ENCODE results near the gene ESPNL. TPM values are rescaled to one million over a fixed set of nuclear protein-coding genes. Genes with fewer than 3 reads are reported as not detected.

ESPNL gene
- total RNA-seq, 1 experiment from 2014 or later: 0.85 TPM

- TF ChIP-seq POLR2AphosphoS5 (IDR thresholded peaks at IDR 0.05; ENCODE audit: low read depth, low read length): no peak
- no peak for TF ChIP-seq CTCF (IDR thresholded peaks at IDR 0.05)
- no peak for DNase-seq (ENCODE audit: low read depth, low spot score)
- intact Hi-C loops (cut with micrococcal nuclease; ENCODE audit: unreplicated experiment): no loop called here
- no peak for ATAC-seq
- Histone ChIP-seq H3K27ac (ENCODE audit: low read length) (no peak overlapping the region), H3K27me3 (ENCODE audit: control insufficient read depth, insufficient read depth, low read length) (no peaks in the 10 kb centered on the region), H3K4me3 (ENCODE audit: low read depth in 2 of 2, low read length in 2 of 2) (no peak overlapping the region), H3K4me1 (ENCODE audit: control insufficient read depth, insufficient read depth, low read length) (no peaks in the 10 kb centered on the region), H3K36me3 (ENCODE audit: control insufficient read depth, insufficient read depth, low read length) (peaks cover 24% of the 10 kb centered on the region), H3K9me3 (ENCODE audit: control insufficient read depth, insufficient read depth, low read depth, low read length) (no peaks in the 10 kb centered on the region)
- ChIA-PET CTCF (no interaction called here), POLR2A (no interaction called here)
- in situ Hi-C loops (cut with HindIII; ENCODE audit: low pct_unique_long_range_greater_than_20kb, low sequenced_read_pairs): no loop called here
- BruUV-seq (replicated peaks): no TSS peak
These were observed 80.4 kb downstream of the ESPNL start for GRCh38 chr2:238180554-238180953.

- POLR2A ChIA-PET: no interaction called here
- H3K27ac ChIP-seq (ENCODE audit: low read length): no peak overlapping the region
- H3K4me3 ChIP-seq (ENCODE audit: low read depth in 2 of 2, low read length in 2 of 2): no peak overlapping the region
- in situ Hi-C loops (cut with HindIII; ENCODE audit: low pct_unique_long_range_greater_than_20kb, low sequenced_read_pairs): no loop called here
- no TSS peak for BruUV-seq (replicated peaks)
- no peak for DNase-seq (ENCODE audit: low read depth, low spot score)
- H3K4me1 ChIP-seq (ENCODE audit: control insufficient read depth, insufficient read depth, low read length): no peaks in the 10 kb centered on the region
- H3K36me3 ChIP-seq (ENCODE audit: control insufficient read depth, insufficient read depth, low read length): peaks cover 30% of the 10 kb centered on the region
- no peaks in the 10 kb centered on the region for H3K27me3 ChIP-seq (ENCODE audit: control insufficient read depth, insufficient read depth, low read length)
- CTCF ChIA-PET: no interaction called here
- intact Hi-C loops (cut with micrococcal nuclease; ENCODE audit: unreplicated experiment): no loop called here
- no peak for ATAC-seq
- TF ChIP-seq, protein P1, sequence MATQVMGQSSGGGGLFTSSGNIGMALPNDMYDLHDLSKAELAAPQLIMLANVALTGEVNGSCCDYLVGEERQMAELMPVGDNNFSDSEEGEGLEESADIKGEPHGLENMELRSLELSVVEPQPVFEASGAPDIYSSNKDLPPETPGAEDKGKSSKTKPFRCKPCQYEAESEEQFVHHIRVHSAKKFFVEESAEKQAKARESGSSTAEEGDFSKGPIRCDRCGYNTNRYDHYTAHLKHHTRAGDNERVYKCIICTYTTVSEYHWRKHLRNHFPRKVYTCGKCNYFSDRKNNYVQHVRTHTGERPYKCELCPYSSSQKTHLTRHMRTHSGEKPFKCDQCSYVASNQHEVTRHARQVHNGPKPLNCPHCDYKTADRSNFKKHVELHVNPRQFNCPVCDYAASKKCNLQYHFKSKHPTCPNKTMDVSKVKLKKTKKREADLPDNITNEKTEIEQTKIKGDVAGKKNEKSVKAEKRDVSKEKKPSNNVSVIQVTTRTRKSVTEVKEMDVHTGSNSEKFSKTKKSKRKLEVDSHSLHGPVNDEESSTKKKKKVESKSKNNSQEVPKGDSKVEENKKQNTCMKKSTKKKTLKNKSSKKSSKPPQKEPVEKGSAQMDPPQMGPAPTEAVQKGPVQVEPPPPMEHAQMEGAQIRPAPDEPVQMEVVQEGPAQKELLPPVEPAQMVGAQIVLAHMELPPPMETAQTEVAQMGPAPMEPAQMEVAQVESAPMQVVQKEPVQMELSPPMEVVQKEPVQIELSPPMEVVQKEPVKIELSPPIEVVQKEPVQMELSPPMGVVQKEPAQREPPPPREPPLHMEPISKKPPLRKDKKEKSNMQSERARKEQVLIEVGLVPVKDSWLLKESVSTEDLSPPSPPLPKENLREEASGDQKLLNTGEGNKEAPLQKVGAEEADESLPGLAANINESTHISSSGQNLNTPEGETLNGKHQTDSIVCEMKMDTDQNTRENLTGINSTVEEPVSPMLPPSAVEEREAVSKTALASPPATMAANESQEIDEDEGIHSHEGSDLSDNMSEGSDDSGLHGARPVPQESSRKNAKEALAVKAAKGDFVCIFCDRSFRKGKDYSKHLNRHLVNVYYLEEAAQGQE (IDR thresholded peaks at IDR 0.05; ENCODE audit: insufficient read depth in 1 of 2, low read depth in 2 of 2, low read length in 1 of 2): no peak
- TF ChIP-seq CTCF (IDR thresholded peaks at IDR 0.05) (no peak), POLR2AphosphoS5 (IDR thresholded peaks at IDR 0.05; ENCODE audit: low read depth, low read length) (no peak)
- no peaks in the 10 kb centered on the region for H3K9me3 ChIP-seq (ENCODE audit: control insufficient read depth, insufficient read depth, low read depth, low read length)
These were observed 82.2 kb downstream of the ESPNL start for GRCh38 chr2:238182362-238182761.

Other genes with a start within 250 kb of the ESPNL start
- 17.6 TPM for gene RAMP1, start 240.7 kb upstream of the ESPNL start, total RNA-seq (2021; ENCODE audit: unreplicated experiment)
- gene UBE2F, start 133.3 kb upstream of the ESPNL start, total RNA-seq (2021; ENCODE audit: unreplicated experiment): 44.9 TPM
- gene SCLY, start 39.3 kb upstream of the ESPNL start, total RNA-seq (2021; ENCODE audit: unreplicated experiment): 31.4 TPM
- gene KLHL30, start 38.3 kb downstream of the ESPNL start, total RNA-seq (2021; ENCODE audit: unreplicated experiment): 0.26 TPM
- gene ERFE, start 58.6 kb downstream of the ESPNL start, total RNA-seq (2021; ENCODE audit: unreplicated experiment): 10.3 TPM
- gene ILKAP, start 103.4 kb downstream of the ESPNL start, total RNA-seq (2021; ENCODE audit: unreplicated experiment): 49.9 TPM
- 42.0 TPM for gene HES6, start 139.7 kb downstream of the ESPNL start, total RNA-seq (2021; ENCODE audit: unreplicated experiment)
- gene PER2, start 188.3 kb downstream of the ESPNL start, total RNA-seq (2021; ENCODE audit: unreplicated experiment): 9.9 TPM
- 23.4 TPM for gene TRAF3IP1, start 220.2 kb downstream of the ESPNL start, total RNA-seq (2021; ENCODE audit: unreplicated experiment)

Measured in Panc1 (cell line).